HepG2 (cell line): Measurements from ENCODE around the gene INHBA.

Experiments used
- BCLAF1 ChIP-seq: fragments of 450-650 bp; IDR thresholded peaks from 2 replicates; pipeline ENCODE4 v1.6.1; 2017; ENCODE audit warnings: mild to moderate bottlenecking
- SRF ChIP-seq: IDR thresholded peaks from 2 replicates; pipeline ENCODE4 v1.6.1; 2011; ENCODE audit warnings: mild to moderate bottlenecking, low read depth, low read length, moderate library complexity
- ZFP1 ChIP-seq: IDR thresholded peaks from 2 replicates; pipeline ENCODE4 v1.6.1; 2016
- ZNF780A ChIP-seq: sonication (generic); formaldehyde crosslinking; IDR thresholded peaks from 2 replicates; pipeline ENCODE4 v1.8.0; 2022; ENCODE audit warnings: mild to moderate bottlenecking, missing genetic modification reagents, moderate library complexity

- TF ChIP-seq ZFP1, result no peak
- no peak for TF ChIP-seq ZNF780A (CRISPR knock-in tag)
- TF ChIP-seq SRF, result no peak
- TF ChIP-seq BCLAF1, result no peak
Measured at GRCh38 chr7:41679566-41679965, 23.3 kb downstream of the INHBA start.
